Measurements from ENCODE around the gene RGS3. TPM values are rescaled to one million over a fixed set of nuclear protein-coding genes. Genes with fewer than 3 reads are reported as not detected.

The RGS3 gene
- total RNA-seq, 3 donors from 2014 or later, result 65.9 to 83.8 (median 70.7) TPM

DNA sequence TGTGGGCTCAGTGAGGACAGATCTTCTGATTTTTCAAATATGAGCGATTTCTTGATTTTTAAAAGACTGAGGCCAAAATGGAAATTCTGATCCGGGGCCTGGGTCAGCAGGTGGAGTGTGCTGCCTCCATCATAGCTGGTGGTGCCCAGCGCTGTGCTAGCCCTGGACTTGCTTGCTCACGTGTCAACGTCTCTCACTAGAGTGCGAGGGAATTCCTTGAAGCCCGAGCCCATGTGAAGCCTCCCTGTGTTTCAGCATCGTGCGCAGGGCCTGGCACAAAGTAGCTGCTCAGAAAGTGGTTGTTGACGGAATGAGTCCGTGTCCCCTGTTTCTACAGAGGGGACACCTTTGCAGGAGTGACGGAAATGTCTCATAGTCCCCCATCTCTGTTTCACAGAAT lies 50.5 kb downstream of the RGS3 start:
- H3K9me3 ChIP-seq, result no peaks in the 10 kb centered on the region
- ATAC-seq (no peak), DNase-seq (peak in 1 of 3 donors; percentile 39)
- H3K4me1 ChIP-seq (ENCODE audit: low read depth), result peaks cover 51% of the 10 kb centered on the region
- TF ChIP-seq, protein P1, sequence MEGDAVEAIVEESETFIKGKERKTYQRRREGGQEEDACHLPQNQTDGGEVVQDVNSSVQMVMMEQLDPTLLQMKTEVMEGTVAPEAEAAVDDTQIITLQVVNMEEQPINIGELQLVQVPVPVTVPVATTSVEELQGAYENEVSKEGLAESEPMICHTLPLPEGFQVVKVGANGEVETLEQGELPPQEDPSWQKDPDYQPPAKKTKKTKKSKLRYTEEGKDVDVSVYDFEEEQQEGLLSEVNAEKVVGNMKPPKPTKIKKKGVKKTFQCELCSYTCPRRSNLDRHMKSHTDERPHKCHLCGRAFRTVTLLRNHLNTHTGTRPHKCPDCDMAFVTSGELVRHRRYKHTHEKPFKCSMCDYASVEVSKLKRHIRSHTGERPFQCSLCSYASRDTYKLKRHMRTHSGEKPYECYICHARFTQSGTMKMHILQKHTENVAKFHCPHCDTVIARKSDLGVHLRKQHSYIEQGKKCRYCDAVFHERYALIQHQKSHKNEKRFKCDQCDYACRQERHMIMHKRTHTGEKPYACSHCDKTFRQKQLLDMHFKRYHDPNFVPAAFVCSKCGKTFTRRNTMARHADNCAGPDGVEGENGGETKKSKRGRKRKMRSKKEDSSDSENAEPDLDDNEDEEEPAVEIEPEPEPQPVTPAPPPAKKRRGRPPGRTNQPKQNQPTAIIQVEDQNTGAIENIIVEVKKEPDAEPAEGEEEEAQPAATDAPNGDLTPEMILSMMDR (IDR thresholded peaks at IDR 0.05), result no peak
- intact Hi-C loops (cut with DNase I, micrococcal nuclease), result no loop called here
- H3K4me3 ChIP-seq, result no peak overlapping the region
- H3K36me3 ChIP-seq (ENCODE audit: low read depth), result no peaks in the 10 kb centered on the region

DNA sequence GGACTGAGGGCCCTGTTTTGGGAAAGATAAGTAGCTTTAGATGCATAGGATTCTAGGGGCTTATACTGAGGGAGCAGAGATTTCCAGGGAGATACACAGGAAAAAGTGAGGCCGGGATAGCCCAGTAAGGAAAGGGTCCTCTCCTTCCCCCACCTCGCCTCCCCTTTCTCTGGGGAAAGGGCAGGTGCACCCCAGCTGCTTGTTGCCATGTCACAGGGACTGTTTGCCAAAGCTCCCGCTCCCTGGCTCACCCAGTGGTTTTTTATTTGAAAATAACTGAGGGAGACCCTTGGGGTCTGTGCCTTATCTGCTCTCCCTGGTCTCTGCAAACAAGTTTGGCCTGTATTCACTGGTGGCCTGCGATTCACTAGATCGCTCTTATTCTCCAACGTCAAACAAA lies 51.2 kb downstream of the RGS3 start:
- ATAC-seq, result no peak
- intact Hi-C loops (cut with DNase I, micrococcal nuclease), result no loop called here
- H3K4me1 ChIP-seq (ENCODE audit: low read depth), result peaks cover 56% of the 10 kb centered on the region

DNA sequence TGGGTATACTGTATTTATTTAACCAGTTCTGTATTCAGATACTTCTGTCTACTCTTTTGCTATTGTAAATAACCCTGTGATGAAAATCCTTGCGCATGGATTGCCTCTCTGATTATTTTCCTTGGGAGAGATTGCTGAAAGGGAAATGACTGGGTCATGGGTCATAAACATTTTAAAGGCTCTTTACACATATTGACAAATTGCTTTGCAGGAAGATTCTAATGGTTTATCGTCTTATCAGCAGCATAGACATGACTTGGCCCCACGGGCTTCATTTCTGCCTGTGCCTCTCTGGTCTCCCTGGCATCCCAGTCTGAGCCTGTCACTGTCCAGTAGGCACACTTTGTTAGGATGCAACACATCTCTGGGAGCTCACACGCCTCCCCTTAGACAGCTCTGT lies 52.3 kb downstream of the RGS3 start:
- Histone ChIP-seq H3K4me3 (no peak overlapping the region), H3K36me3 (ENCODE audit: low read depth) (no peaks in the 10 kb centered on the region), H3K4me1 (ENCODE audit: low read depth) (peaks cover 53% of the 10 kb centered on the region), H3K9me3 (no peaks in the 10 kb centered on the region)
- intact Hi-C loops (cut with DNase I, micrococcal nuclease), result no loop called here
- peak; percentile 1 for ATAC-seq
- peak in 2 of 3 donors; percentile 26 to 39 for DNase-seq
- TF ChIP-seq, protein P1 (IDR thresholded peaks at IDR 0.05), result no peak

More for the DNA sequence above, 51.2 kb downstream of the RGS3 start:
- Histone ChIP-seq H3K4me3 (no peak overlapping the region), H3K9me3 (no peaks in the 10 kb centered on the region), H3K36me3 (ENCODE audit: low read depth) (no peaks in the 10 kb centered on the region)
- DNase-seq, result peak in 1 of 3 donors; percentile 18
- TF ChIP-seq, protein P1 (IDR thresholded peaks at IDR 0.05), result no peak

DNA sequence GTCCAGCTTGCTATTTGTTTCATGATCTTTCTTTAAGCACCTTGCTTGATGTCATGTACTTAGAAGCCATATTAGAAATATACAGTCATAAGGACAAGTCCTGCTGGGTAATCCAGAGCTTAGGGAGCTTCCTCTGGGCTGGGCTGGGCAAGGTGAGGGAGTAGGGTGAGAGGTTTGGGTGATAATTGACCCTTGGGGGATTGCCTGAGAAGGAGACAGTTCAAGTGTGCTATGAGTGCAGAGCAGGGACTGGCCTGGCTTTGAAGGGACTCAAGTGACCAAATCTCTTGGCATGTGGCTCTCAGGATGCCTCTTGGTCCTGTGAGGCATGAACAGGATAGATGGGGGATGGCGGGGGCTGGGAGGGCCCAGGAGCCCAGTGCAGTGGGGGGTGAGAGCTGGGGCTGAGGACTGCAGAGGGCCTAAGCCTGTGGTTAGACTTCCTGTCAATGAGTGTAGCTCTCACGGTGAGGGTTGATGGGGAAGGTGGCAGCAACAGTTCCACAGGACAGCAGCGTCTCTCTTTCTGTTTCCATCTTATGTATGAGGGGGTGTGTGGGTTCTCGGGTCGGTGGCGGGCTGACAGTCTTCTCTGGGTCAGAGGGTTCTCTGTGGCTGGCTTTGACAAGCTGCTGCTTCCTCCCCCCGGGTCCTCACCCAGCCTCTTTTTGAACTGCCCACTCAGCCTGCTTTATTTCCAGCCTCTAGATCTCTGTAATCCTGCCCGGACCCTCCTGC lies 53.5 kb downstream of the RGS3 start:
- intact Hi-C loops (cut with DNase I, micrococcal nuclease), result no loop called here
- Histone ChIP-seq H3K4me3 (no peak overlapping the region), H3K4me1 (ENCODE audit: low read depth) (peaks cover 50% of the 10 kb centered on the region), H3K36me3 (ENCODE audit: low read depth) (no peaks in the 10 kb centered on the region), H3K9me3 (no peaks in the 10 kb centered on the region)
- ATAC-seq (peak; percentile 44), DNase-seq (peak; percentile 43 to 76 (median 55))
- TF ChIP-seq, protein P1 (IDR thresholded peaks at IDR 0.05), result no peak

DNA sequence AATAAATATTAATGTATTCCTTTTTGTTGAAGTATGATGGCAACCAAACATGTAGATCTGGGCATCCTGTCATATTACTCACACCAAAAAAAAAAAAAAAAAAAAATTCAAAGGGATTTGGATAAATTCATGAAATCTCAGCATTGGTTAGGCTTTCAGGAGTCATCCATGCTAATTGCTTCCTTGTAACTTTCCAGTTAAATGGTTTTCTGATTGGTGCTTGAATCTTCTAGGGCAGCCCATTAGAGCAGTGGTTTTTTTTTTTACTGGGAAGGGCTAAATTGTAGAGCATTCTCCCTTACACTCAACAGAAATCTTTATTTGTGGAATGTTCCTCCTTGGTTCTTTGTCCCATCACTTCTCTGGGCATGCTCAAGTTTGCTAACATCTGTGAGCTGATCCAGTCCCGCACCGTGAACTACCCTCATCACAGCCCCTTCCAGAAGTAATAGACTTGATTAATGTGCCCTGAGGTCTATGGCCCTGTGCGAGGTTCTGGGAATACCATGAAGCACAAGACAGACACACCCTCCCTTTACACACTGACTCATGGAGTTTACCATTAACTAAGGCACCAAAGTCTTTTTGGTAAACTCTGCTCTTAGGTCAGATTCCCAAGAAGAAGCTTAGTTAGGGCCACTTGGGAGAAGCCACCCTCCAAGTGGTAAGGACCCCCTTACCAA lies 56.0 kb downstream of the RGS3 start:
- Histone ChIP-seq H3K36me3 (ENCODE audit: low read depth) (no peaks in the 10 kb centered on the region), H3K4me3 (no peak overlapping the region), H3K4me1 (ENCODE audit: low read depth) (peaks cover 66% of the 10 kb centered on the region), H3K9me3 (no peaks in the 10 kb centered on the region)
- intact Hi-C loops (cut with DNase I, micrococcal nuclease), result no loop called here
- DNase-seq (peak; percentile 34 to 70 (median 36)), ATAC-seq (peak; percentile 78)
- TF ChIP-seq, protein P1 (IDR thresholded peaks at IDR 0.05), result no peak
